ENCODE measurements around the gene TMEM258.

TMEM258 gene

DNA sequence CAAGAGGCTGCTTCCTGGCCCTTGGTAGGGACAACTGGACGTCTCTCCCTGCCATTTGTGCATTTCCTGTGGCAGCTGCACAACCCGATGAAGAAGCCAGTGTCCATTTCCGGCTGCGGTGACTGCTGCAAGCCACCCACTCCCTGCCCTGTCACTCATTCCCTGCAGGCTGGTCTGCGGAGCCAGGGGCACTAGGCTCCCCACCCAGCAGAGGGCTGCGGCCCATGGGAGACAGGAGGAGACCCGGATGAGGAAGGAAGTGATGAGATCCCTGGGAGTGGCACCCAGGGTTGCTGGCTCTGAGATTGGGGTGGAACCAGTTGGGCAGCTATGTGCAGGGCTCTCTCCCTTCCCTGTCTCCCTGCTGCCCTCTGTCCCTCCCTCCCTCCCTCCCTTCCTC is 50.0 kb downstream of the TMEM258 start:
- Histone ChIP-seq H3K27me3 (ENCODE audit: control insufficient read depth, insufficient read depth, low read length, poor library complexity, severe bottlenecking) (no peaks in the 10 kb centered on the region), H3K36me3 (ENCODE audit: control insufficient read depth, insufficient read depth, low read length) (no peaks in the 10 kb centered on the region), H3K4me1 (ENCODE audit: control insufficient read depth, insufficient read depth, low read length) (peaks cover 17% of the 10 kb centered on the region), H3K9me3 (ENCODE audit: control insufficient read depth, low read length) (no peaks in the 10 kb centered on the region), H3K4me3 (ENCODE audit: insufficient read depth, low read depth, low read length) (no peak overlapping the region), H3K27ac (ENCODE audit: insufficient read depth, low read depth, low read length, poor library complexity, severe bottlenecking) (no peak overlapping the region)
- WGBS, 2 experiments = 94% methylated on average over 7 of the region's 7 CpGs

DNA sequence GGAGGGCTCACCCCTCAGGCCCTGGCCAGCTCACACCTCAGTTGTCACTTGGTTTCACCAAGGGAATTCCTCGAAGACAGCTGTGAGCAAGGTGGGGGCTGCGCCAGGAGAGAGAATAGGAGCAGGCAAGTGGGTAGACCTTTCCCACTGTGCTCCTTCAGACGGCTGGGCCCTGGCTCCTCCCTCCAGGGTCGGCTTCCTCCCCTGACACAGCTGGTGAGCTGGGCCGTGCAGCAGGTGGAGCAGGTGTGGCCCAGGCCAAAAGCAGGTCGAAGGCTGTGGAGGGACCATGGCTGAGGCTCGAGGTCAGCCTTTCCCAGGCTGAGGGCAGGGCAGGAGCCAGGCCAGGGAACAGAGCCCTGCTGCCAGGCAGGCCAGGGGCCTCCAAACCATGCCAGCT is 52.4 kb downstream of the TMEM258 start:
- no peak overlapping the region for H3K27ac ChIP-seq (ENCODE audit: insufficient read depth, low read depth, low read length, poor library complexity, severe bottlenecking)
- H3K9me3 ChIP-seq (ENCODE audit: control insufficient read depth, low read length) = no peaks in the 10 kb centered on the region
- H3K36me3 ChIP-seq (ENCODE audit: control insufficient read depth, insufficient read depth, low read length) = no peaks in the 10 kb centered on the region
- H3K4me3 ChIP-seq (ENCODE audit: insufficient read depth, low read depth, low read length) = no peak overlapping the region
- peaks cover 4% of the 10 kb centered on the region for H3K4me1 ChIP-seq (ENCODE audit: control insufficient read depth, insufficient read depth, low read length)
- 71 to 75% methylated on average over 7 of the region's 7 CpGs for WGBS, 2 experiments
- no peaks in the 10 kb centered on the region for H3K27me3 ChIP-seq (ENCODE audit: control insufficient read depth, insufficient read depth, low read length, poor library complexity, severe bottlenecking)

DNA sequence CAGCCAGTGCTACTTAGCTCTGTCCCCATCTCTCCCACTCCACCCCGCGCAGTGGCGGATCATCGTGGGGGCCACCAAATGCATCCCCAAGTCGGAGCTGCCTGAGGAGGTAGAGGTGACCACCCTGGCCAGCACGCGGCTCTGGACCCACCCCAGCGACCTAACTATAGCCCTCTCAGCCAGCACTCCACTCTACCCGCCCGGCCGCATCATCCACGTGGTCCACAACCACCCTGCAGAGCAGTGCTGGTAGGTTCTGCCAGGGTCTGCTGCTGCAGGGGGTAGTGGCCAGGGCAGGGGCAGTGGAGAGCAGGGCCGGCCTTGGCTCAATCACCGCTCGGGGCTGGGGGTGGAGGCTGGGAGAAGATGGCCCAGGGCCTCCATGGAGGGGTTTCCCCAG is 53.0 kb downstream of the TMEM258 start:
- Histone ChIP-seq H3K27ac (ENCODE audit: insufficient read depth, low read depth, low read length, poor library complexity, severe bottlenecking) (no peak overlapping the region), H3K9me3 (ENCODE audit: control insufficient read depth, low read length) (no peaks in the 10 kb centered on the region), H3K4me3 (ENCODE audit: insufficient read depth, low read depth, low read length) (no peak overlapping the region), H3K36me3 (ENCODE audit: control insufficient read depth, insufficient read depth, low read length) (no peaks in the 10 kb centered on the region), H3K4me1 (ENCODE audit: control insufficient read depth, insufficient read depth, low read length) (no peaks in the 10 kb centered on the region), H3K27me3 (ENCODE audit: control insufficient read depth, insufficient read depth, low read length, poor library complexity, severe bottlenecking) (no peaks in the 10 kb centered on the region)
- WGBS, 2 experiments = 92 to 95% methylated on average over 15 of the region's 15 CpGs
